SH-SY5Y (cell line): Measurements from ENCODE around the gene IRF2.

Experiments
- GATA2 ChIP-seq: IDR thresholded peaks from 2 replicates; pipeline ENCODE4 v1.6.1; 2011; ENCODE audit warnings: mild to moderate bottlenecking, low read depth, low read length
- GATA3 ChIP-seq: IDR thresholded peaks from 2 replicates; pipeline ENCODE4 v1.6.1; 2011; ENCODE audit warnings: low read depth, mild to moderate bottlenecking, low read length, moderate library complexity

DNA sequence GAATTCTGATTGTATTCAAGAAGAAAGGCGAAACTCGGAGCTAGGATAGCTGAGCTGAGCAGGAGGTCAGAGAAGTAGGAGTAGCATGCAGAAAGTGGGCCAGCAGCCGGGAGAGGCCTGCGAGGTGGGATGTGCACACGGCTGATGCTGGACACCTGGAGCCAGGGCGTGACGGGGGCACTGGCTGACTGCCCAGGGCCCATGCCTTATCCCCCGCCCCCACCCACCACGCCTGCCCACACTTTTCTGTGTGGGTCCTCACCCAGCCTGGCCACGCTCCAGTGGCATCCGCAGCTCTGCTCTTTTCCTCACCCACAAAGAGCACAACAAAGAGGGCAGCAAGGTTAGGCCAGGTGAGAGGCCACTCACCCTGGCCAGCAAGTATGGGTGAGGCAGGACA, 30.0 kb upstream of the IRF2 start:
- TF ChIP-seq GATA3 (no peak), GATA2 (no peak)
